ENCODE results near the gene GBP3.

Gene GBP3

GRCh38 chr1:89044970-89045721 is 22.5 kb upstream of the GBP3 start:
- no peak overlapping the region for H3K4me3 ChIP-seq (ENCODE audit: low read length)
- no peak for TF ChIP-seq CTCF (IDR thresholded peaks at IDR 0.05; ENCODE audit: insufficient read depth, low read depth, low read length, missing control alignments)
- no peak for DNase-seq (ENCODE audit: low read depth)

- no peak for TF ChIP-seq CTCF (IDR thresholded peaks at IDR 0.05; ENCODE audit: insufficient read depth, low read depth, low read length, missing control alignments)
- no peak overlapping the region for H3K4me3 ChIP-seq (ENCODE audit: low read length)
- DNase-seq (ENCODE audit: low read depth), result no peak
Observed at GRCh38 chr1:89043940-89044339, 21.3 kb upstream of the GBP3 start.

GRCh38 chr1:89042491-89042890 is 19.8 kb upstream of the GBP3 start:
- no peak overlapping the region for H3K4me3 ChIP-seq (ENCODE audit: low read length)
- no peak for TF ChIP-seq CTCF (IDR thresholded peaks at IDR 0.05; ENCODE audit: insufficient read depth, low read depth, low read length, missing control alignments)
- DNase-seq (ENCODE audit: low read depth), result no peak

GRCh38 chr1:89041721-89042120 is 19.1 kb upstream of the GBP3 start:
- H3K4me3 ChIP-seq (ENCODE audit: low read length), result no peak overlapping the region
- TF ChIP-seq CTCF (IDR thresholded peaks at IDR 0.05; ENCODE audit: insufficient read depth, low read depth, low read length, missing control alignments), result no peak
- peak; percentile 17 for DNase-seq (ENCODE audit: low read depth)

GRCh38 chr1:89041119-89041641 is 18.5 kb upstream of the GBP3 start:
- H3K4me3 ChIP-seq (ENCODE audit: low read length), result no peak overlapping the region
- no peak for TF ChIP-seq CTCF (IDR thresholded peaks at IDR 0.05; ENCODE audit: insufficient read depth, low read depth, low read length, missing control alignments)
- peak; percentile 78 for DNase-seq (ENCODE audit: low read depth)

- DNase-seq (ENCODE audit: low read depth), result no peak
- no peak for TF ChIP-seq CTCF (IDR thresholded peaks at IDR 0.05; ENCODE audit: insufficient read depth, low read depth, low read length, missing control alignments)
Observed at GRCh38 chr1:89040315-89040626, 17.6 kb upstream of the GBP3 start.

GRCh38 chr1:89037186-89037585 is 14.5 kb upstream of the GBP3 start:
- no peak for TF ChIP-seq CTCF (IDR thresholded peaks at IDR 0.05; ENCODE audit: insufficient read depth, low read depth, low read length, missing control alignments)
- H3K4me3 ChIP-seq (ENCODE audit: low read length), result no peak overlapping the region
- no peak for DNase-seq (ENCODE audit: low read depth)

More at GRCh38 chr1:89040315-89040626, 17.6 kb upstream of the GBP3 start:
- H3K4me3 ChIP-seq (ENCODE audit: low read length), result no peak overlapping the region
